Loucy (cell line): ENCODE measurements around the gene ZNF598.

Source experiments
- EZH2phosphoT487 ChIP-seq: fragments of 200-600 bp; IDR thresholded peaks from 2 replicates; pipeline ENCODE4 v1.6.1; 2018; ENCODE audit warnings: antibody characterized with exemption, mild to moderate bottlenecking, moderate library complexity, borderline replicate concordance
- TF ChIP-seq, protein P1 (sequence below): fragments of 200-600 bp; sonication (generic); conservative IDR thresholded peaks from 2 replicates; pipeline ENCODE4 v1.5.1; 2014; ENCODE audit warnings: mild to moderate bottlenecking, antibody characterized with exemption, low read length

DNA sequence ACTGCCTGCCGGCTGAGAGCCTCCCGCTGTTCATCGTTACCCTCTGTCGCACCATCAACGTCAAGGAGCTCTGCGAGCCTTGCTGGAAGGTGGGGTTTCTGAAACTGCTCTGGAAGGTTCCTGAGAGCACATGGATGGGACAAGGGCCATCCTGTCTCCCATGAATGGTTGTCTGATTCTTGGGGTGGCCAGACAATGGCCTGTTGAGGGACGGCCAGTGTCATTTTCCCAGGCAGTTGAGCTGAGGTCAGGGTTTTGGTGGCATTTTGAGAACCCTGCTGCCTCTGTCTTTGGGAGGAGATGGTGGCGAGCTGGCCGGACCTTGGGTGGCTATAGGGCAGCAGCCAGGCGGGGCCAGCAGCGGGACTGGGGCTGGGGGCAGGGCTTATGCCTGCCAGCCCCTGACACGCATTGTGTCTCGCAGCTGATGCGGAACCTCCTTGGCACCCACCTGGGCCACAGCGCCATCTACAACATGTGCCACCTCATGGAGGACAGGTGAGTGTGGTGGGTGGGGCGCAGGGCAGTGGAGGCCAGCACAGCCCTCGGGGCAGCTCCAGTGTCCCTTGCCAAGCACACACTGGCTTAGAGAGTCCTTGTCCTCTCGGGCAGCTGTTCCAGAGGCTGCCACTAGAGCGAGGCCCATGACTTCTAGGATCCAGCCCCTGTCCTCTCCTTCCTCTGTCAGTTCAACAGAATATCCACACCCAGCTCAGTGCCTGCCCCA, 47.2 kb upstream of the ZNF598 start:
- TF ChIP-seq, protein P1, sequence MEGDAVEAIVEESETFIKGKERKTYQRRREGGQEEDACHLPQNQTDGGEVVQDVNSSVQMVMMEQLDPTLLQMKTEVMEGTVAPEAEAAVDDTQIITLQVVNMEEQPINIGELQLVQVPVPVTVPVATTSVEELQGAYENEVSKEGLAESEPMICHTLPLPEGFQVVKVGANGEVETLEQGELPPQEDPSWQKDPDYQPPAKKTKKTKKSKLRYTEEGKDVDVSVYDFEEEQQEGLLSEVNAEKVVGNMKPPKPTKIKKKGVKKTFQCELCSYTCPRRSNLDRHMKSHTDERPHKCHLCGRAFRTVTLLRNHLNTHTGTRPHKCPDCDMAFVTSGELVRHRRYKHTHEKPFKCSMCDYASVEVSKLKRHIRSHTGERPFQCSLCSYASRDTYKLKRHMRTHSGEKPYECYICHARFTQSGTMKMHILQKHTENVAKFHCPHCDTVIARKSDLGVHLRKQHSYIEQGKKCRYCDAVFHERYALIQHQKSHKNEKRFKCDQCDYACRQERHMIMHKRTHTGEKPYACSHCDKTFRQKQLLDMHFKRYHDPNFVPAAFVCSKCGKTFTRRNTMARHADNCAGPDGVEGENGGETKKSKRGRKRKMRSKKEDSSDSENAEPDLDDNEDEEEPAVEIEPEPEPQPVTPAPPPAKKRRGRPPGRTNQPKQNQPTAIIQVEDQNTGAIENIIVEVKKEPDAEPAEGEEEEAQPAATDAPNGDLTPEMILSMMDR = no peak
- TF ChIP-seq EZH2phosphoT487 = no peak
